ENCODE results near the gene ABCB6.

The ABCB6 gene

DNA sequence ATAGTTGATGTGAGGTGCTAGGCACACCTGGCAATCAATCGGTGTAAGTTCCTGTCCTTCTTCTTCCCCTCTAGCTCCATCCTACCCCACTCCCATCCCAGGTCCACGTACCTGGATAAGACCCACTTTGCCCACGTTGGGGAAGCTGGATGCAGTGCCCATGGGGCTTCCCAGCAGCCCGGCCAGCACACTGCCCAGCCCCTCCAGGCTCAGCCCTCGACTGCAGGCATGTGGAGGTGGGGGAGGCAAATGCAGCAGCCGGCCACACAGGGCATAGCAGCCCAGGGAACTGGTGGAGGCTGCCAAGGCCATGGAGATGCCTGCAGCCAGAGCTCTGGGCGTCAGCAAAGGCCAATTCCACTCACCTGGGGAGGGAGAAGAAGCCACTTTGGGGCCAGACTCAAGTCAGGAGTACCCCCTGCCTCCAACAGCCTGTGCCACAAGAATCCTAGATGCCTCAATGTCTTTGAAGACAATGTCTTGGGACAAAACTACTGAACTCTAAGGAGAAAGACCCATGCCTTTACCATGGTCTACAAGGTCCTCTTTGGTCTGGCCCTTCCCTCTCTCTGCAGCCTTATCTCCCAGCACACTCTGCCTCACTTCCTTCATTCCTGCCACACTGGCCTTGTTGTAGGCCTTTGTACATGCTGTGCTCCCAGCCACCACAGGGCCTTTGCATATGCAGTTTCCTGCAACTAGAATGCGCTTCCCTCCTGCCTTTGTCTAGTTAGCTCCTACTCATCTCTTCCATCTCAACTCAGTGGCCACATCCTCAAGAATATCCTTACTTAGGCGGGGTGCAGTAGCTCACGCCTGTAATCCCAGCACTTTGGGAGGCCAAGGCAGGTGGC lies 53.5 kb downstream of the ABCB6 start:
- DNase-seq: no peak

DNA sequence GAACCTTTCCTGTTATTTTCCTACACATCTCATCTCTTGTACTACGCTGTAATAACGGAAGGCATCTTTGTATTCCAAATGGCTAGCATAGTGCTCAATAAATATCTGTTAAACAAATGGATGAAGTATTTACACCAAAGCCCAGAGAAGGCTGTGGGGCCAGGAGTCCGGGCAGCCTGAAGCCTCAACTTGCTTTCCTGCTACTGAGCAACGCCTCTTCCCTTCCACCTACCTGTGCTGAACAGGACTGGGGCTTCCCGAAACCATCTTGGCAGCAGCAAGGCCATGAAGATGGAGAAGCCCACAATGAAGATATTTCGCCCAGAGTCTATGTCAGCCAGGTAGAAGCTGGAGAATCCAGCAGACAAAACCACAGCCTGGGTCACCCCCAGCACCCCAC lies 55.6 kb downstream of the ABCB6 start:
- DNase-seq: no peak

DNA sequence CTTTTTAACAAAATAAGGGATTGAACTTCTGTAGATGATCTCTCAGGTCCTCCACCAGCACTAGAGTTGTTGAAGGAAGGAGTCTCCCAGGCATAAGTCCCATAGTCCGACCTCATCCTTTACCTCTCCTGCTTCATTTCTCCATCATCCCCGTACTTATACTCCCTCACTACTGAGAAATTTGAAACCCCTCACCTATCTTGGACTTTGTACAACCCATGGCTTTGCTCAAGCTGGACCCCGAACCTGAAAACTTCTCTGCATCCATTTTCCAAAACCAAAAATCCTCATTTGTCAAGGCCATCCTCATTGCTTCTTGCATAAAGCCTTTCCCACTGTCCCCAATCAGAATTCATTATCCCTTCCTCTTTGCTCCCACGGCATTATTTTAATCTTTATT lies 57.7 kb downstream of the ABCB6 start:
- no peak for DNase-seq

DNA sequence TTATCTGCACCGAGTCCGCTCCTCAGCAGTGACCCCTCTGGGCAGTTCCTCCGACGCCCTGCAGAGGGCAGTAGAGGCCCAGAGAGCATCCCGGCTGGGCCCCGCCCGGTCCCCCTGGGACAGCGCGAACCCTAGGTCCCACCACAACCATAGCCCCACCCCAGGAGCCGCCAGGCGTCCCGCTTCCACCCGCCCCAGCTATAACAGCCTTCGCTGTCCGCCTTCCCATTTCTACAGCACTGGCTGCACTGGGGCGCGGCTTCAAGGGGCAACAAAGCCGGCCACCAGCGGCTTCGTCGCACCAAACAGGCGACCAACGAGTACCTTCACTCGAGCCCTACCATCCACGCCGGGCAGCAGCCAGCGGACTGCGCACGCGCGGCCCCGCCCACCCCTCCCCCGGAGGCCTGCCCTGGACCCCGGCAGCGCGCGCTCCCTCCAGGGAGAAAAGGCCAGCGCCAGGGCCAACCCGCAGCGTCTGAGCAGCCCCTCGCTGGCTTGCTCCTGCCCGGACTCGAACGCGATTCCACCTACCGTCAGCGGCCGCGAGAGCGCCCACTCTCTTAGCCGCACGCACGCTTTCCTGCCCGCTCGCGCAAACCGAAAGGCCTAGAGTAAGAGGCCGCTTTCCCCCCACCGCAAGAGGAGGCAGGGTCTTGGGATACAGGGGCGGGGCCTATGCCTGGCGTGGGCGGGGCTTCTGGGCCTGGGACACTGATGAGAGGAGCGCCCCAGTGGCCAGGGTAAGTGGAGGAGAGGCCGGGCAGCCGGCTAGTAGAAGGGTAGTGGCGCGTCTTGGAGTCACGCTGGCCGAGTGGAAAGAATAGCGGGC lies 58.4 kb downstream of the ABCB6 start, which contains the start of gene NHEJ1:
Gene NHEJ1, minus strand, starts transcription at position 630 of the 832 bp plus-strand sequence. CDS start 2,453 bp downstream, outside the sequence.
- peak; percentile 91 for DNase-seq

Measured in RPMI8226 (cell line).